Gastroesophageal sphincter (tissue), 2 donors: ENCODE results near the gene CCNG1.

Source experiments
- EP300 ChIP-seq: sonication (generic); formaldehyde crosslinking; IDR thresholded peaks from one replicate; pipeline ENCODE4 v1.6.1; 2017; ENCODE audit warnings: antibody characterized with exemption, mild to moderate bottlenecking
- POLR2AphosphoS5 ChIP-seq: sonication (generic); formaldehyde crosslinking; IDR thresholded peaks from one replicate; pipeline ENCODE4 v1.6.1; 2017; ENCODE audit warnings: antibody characterized with exemption

DNA sequence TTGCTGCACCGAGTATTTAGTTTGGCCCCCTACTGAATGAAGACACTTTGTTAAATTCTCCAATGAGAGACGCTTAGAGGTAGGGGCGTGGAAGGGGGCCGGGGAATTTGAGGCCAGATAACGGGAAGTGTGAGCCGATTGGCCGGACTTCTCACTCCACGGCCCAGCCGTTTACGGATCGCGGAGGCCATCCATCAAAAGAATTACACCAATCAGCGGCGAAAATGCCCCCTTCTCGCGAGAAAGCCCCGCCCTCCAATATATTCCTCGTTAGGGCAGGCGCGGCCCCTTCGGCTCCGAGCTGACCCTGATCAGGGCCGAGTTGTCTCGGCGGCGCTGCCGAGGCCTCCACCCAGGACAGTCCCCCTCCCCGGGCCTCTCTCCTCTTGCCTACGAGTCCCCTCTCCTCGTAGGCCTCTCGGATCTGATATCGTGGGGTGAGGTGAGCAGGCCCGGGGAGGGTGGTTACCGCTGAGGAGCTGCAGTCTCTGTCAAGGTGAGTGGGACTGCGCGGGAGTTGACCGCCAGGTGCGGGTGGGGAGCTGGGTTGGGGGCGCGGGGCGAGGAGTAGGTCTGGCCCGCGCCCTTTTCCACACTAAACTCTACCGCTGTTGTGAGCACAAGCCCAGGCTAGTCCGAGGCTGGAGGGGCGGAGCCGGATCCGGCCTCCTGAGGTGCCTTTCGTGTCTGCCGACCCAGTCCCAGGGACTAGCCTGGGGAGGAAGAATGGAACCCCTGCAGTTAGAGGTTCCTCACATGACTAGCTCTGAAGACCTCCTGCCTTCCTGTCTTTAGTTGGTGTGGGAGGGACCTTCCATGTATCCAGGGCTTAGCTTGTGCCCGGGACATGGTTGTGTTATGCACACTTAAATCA lies at the start of gene CCNG1:
- TF ChIP-seq POLR2AphosphoS5 = peak; percentile 78
- no peak for TF ChIP-seq EP300
